K562 (cell line): ENCODE measurements around the gene DARS1. TPM values are rescaled to one million over a fixed set of nuclear protein-coding genes. Genes with fewer than 3 reads are reported as not detected.

Experiments
- ATAC-seq: fragments of 200-7000 bp; cut with Tn5 transposase; 3 replicates; pipeline ENCODE4 v1.9.1; 2020; ENCODE audit warnings: moderate library complexity
- BruUV-seq: library from RNA; stranded (reverse); fragments of 400-500 nt; replicated peaks from 2 replicates; lab custom pipeline; 2021; lab: Mats Ljungman, UMichigan
- CTCF ChIA-PET: fragments of 300-600 bp; formaldehyde crosslinking; extraction: SDS; loops from one replicate; lab custom pipeline; 2021; ENCODE audit warnings: low intra/inter-chr PET ratio; lab: Yijun Ruan, JAX
- POLR2A ChIA-PET: fragments of 300-600, 350-650 bp; sonication (Branson Sonifier 250); formaldehyde crosslinking; extraction: SDS; loops from one replicate; lab custom pipeline; 2021; ENCODE audit warnings: antibody characterized with exemption, inconsistent platforms; lab: Yijun Ruan, JAX
- DNase-seq, 4 experiments: peaks; one replicate each; pipeline versions ENCODE4 v3.0.0 to v3.0.0-alpha.2; 2011 to 2018; ENCODE audit warnings: low spot score in 3 of 4, mixed read lengths in 3 of 4; ENCODE audit errors: extremely low read depth in 1 of 4
- FAIRE-seq: peaks from 2 replicates; lab custom pipeline; 2011; peaks lifted over from hg19 to GRCh38; lab: Jason Lieb, UNC
- H2AFZ ChIP-seq: 2 replicates; pipeline ENCODE4 v1.6.0; 2011; ENCODE audit warnings: low read depth, low read length, control low read depth, inconsistent platforms
- H3K27ac ChIP-seq: fragments of 200-600 bp; 3 replicates; pipeline ENCODE4 v1.8.0; 2011; ENCODE audit warnings: low read depth, mild to moderate bottlenecking, control low read depth, inconsistent platforms, low read length, moderate library complexity, mixed read lengths; ENCODE audit errors: extremely low read depth
- H3K27me3 ChIP-seq, 2 experiments: fragments of 300-600 bp in 1 of 2; 2 replicates in 1 of 2; 3 replicates in 1 of 2; pipeline versions ENCODE4 v1.6.0 to v1.8.0; 2011; ENCODE audit warnings: inconsistent platforms in 2 of 2, low read length in 2 of 2, mild to moderate bottlenecking in 1 of 2, mixed read lengths in 1 of 2, moderate library complexity in 1 of 2; ENCODE audit not compliant: control insufficient read depth in 2 of 2, insufficient read depth in 2 of 2
- H3K36me3 ChIP-seq: fragments of 300-600 bp; 3 replicates; pipeline ENCODE4 v1.8.0; 2011; ENCODE audit warnings: mild to moderate bottlenecking, low read length, inconsistent platforms; ENCODE audit not compliant: control insufficient read depth, insufficient read depth
- H3K4me1 ChIP-seq, 2 experiments: fragments of 200-600 bp in 1 of 2; replicated peaks in 1 of 2; 2 replicates in 1 of 2; 3 replicates in 1 of 2; pipeline versions ENCODE4 v1.5.1 to v1.8.0; 2011; ENCODE audit warnings: inconsistent platforms in 2 of 2, low read length in 2 of 2, mild to moderate bottlenecking in 1 of 2, mixed read lengths in 1 of 2, moderate library complexity in 1 of 2; ENCODE audit not compliant: control insufficient read depth in 2 of 2, insufficient read depth in 2 of 2
- H3K4me2 ChIP-seq: 2 replicates; pipeline ENCODE4 v1.6.1; 2011; ENCODE audit warnings: low read length, control low read depth, inconsistent platforms, mixed read lengths; ENCODE audit not compliant: insufficient read depth
- H3K4me3 ChIP-seq: fragments of 200-600 bp; sonication (generic), shearing (Covaris generic); 2 replicates; pipeline ENCODE4 v1.5.1; 2016; ENCODE audit warnings: control low read depth, inconsistent platforms
- H3K79me2 ChIP-seq: fragments of 200-600 bp; 3 replicates; pipeline ENCODE4 v1.8.0; 2011; ENCODE audit warnings: low read length, inconsistent platforms; ENCODE audit not compliant: control insufficient read depth, insufficient read depth
- H3K9ac ChIP-seq, 2 experiments: 2 replicates each; pipeline versions ENCODE4 v1.6.0 to v1.6.1; 2011; ENCODE audit warnings: low read depth in 2 of 2, low read length in 2 of 2, control low read depth in 1 of 2, inconsistent platforms in 1 of 2, mild to moderate bottlenecking in 1 of 2, mixed read lengths in 1 of 2; ENCODE audit not compliant: insufficient read depth in 1 of 2
- H3K9me1 ChIP-seq: one replicate; pipeline ENCODE4 v1.6.0; 2011; ENCODE audit warnings: inconsistent platforms, mild to moderate bottlenecking, low read length, moderate library complexity; ENCODE audit not compliant: control insufficient read depth, insufficient read depth
- H3K9me3 ChIP-seq: replicated peaks from 2 replicates; pipeline ENCODE4 v1.5.1; 2011; ENCODE audit warnings: low read depth, low read length, inconsistent platforms; ENCODE audit not compliant: control insufficient read depth, insufficient read depth
- H4K20me1 ChIP-seq: replicated peaks from 2 replicates; pipeline ENCODE4 v1.6.1; 2011; ENCODE audit warnings: low read length, inconsistent platforms, mixed read lengths; ENCODE audit not compliant: control insufficient read depth, insufficient read depth
- ARID1B ChIP-seq: fragments of 450-650 bp; IDR thresholded peaks from 2 replicates; pipeline ENCODE4 v1.6.1; 2016; ENCODE audit warnings: antibody characterized with exemption, mild to moderate bottlenecking, inconsistent platforms
- BACH1 ChIP-seq: fragments of 200-800 bp; sonication (Bioruptor generic); IDR thresholded peaks from 2 replicates; pipeline ENCODE4 v1.6.1; 2016; ENCODE audit warnings: missing genetic modification characterization, missing compliant biosample characterization
- C11orf30 ChIP-seq: fragments of 450-650 bp; IDR thresholded peaks from 2 replicates; pipeline ENCODE4 v1.6.1; 2016; ENCODE audit warnings: low read depth, mild to moderate bottlenecking
- FOSL1 ChIP-seq: fragments of 200-800 bp; sonication (Bioruptor generic); conservative IDR thresholded peaks from 2 replicates; pipeline ENCODE4 v1.6.1; 2016; ENCODE audit warnings: missing genetic modification characterization, missing compliant biosample characterization
- HLTF ChIP-seq: fragments of 450-650 bp; IDR thresholded peaks from 2 replicates; pipeline ENCODE4 v1.6.1; 2016
- MAFF ChIP-seq: IDR thresholded peaks from 2 replicates; pipeline ENCODE4 v1.6.1; 2012; ENCODE audit warnings: low read length, improper control_type of control experiment
- MAFG ChIP-seq: fragments of 450-650 bp; conservative IDR thresholded peaks from 2 replicates; pipeline ENCODE4 v1.6.1; 2016; ENCODE audit warnings: missing genetic modification characterization, missing compliant biosample characterization
- MAFK ChIP-seq: IDR thresholded peaks from 2 replicates; pipeline ENCODE4 v1.6.1; 2011; ENCODE audit warnings: low read length, improper control_type of control experiment
- NFE2 ChIP-seq: IDR thresholded peaks from 2 replicates; pipeline ENCODE4 v1.6.1; 2014; ENCODE audit warnings: antibody characterized with exemption, low read depth
- ZFP36 ChIP-seq: fragments of 150-350 bp; IDR thresholded peaks from 2 replicates; pipeline ENCODE4 v1.6.1; 2018; ENCODE audit warnings: low read length, low read depth; ENCODE audit not compliant: partially characterized antibody
- ZNF316 ChIP-seq: fragments of 450-650 bp; IDR thresholded peaks from 2 replicates; pipeline ENCODE4 v1.6.1; 2016
- WGBS: fragments of 100-300 bp; shearing (Covaris generic); methylation state at CpG from one replicate; pipeline ENCODE4 v1.1.6; 2016; ENCODE audit warnings: low coverage, mixed read lengths; ENCODE audit not compliant: insufficient coverage; ENCODE audit errors: missing lambda C conversion rate; 5-methylcytosine and 5-hydroxymethylcytosine counted together
- in situ Hi-C: fragments of 300-500 bp; cut with MboI; formaldehyde crosslinking; loops from 4 replicates; pipeline ENCODE4 v1.15.0; 2018; ENCODE audit warnings: inconsistent platforms, mixed read lengths
- intact Hi-C: fragments of 100-400 bp; cut with micrococcal nuclease; formaldehyde crosslinking; loops from 2 replicates; pipeline ENCODE4 v1.14.2; 2022
- polyA plus RNA-seq, 8 experiments: library from polyadenylated mRNA; depleted of rRNA in 4 of 8; stranded (reverse) in 5 of 8; unstranded in 3 of 8; fragments of >200 nt; fragmentation: Nextera tagmentation in 2 of 8; fragmentation: Illumina TruSeq in 1 of 8; extraction: Ambion mirVana in 2 of 8; extraction: Trizol in 1 of 8; gene quantifications; 2 replicates each; pipeline versions ENCODE4 v1.2.1 to v1.2.3, GENCODE V29; 2011 to 2014; ENCODE audit warnings: inconsistent platforms in 1 of 8, missing spikeins in 1 of 8
- total RNA-seq, 7 experiments: library from RNA; depleted of rRNA in 6 of 7; stranded (reverse); fragments of >200 nt in 6 of 7; fragmentation: Illumina TruSeq in 2 of 7; extraction: Trizol in 2 of 7; gene quantifications; 2 replicates each; pipeline versions ENCODE4 v1.2.1 to v1.2.3, GENCODE V29; 2011 to 2021; ENCODE audit warnings: low replicate concordance in 1 of 7
- TF ChIP-seq, protein P1 (sequence below): IDR thresholded peaks from 2 replicates; pipeline ENCODE4 v1.6.1; 2016; ENCODE audit warnings: missing genetic modification characterization, missing compliant biosample characterization

DARS1 gene
- total and polyA plus RNA-seq, 9 of the 15 experiments (the other 6 are each of a cell fraction or from before 2014, with no cell fraction given) = 91.5 to 239 (median 98.0) TPM

DNA sequence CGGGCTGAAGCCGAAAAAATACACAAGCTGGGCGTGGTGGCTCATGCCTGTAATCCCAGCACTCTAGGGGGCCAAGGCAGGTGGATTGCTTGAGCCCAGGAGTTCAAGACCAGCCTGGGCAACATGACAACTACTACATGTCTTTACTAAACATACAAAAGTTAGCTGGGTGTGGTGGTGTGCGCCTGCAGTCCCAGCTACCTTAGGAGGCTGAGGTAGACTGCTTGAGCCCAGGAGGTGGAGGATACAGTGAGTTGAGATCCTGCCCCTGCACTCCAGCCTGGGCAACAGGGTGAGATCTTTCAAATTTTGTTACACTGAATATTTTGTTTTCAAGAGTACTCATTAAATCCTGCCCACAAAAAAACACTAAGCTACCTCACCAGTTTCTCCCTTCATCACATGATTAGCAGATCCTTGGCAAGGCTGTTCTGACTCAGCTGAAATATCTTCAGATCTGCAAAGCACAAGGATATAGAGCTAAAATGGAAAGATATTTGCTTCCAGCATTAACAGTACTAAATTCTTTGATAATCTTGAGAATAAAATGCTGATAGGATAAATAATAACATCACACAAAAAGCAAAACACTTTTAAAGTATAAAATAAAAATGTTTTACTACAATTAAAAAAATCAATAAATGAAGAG lies 81.0 kb downstream of the DARS1 start:
- H3K27ac ChIP-seq = no peak overlapping the region
- DNase-seq = peak in 1 of 4 experiments; percentile 21
- TF ChIP-seq MAFF (peak; percentile 1; the same call in 1 of the 2 replicates), ARID1B (peak; percentile 18; the same call in 1 of the 2 replicates), ZNF316 (peak; percentile 82), C11orf30 (peak; percentile 79), FOSL1 (tag) (peak; percentile 56; the same call in 1 of the 2 replicates), NFE2 (peak; percentile 51), HLTF (no peak), MAFK (peak; percentile 43), ZFP36 (no peak), BACH1 (tag) (peak; percentile 55; the same call in 1 of the 2 replicates), MAFG (tag) (peak; percentile 74)
- TF ChIP-seq, protein P1, sequence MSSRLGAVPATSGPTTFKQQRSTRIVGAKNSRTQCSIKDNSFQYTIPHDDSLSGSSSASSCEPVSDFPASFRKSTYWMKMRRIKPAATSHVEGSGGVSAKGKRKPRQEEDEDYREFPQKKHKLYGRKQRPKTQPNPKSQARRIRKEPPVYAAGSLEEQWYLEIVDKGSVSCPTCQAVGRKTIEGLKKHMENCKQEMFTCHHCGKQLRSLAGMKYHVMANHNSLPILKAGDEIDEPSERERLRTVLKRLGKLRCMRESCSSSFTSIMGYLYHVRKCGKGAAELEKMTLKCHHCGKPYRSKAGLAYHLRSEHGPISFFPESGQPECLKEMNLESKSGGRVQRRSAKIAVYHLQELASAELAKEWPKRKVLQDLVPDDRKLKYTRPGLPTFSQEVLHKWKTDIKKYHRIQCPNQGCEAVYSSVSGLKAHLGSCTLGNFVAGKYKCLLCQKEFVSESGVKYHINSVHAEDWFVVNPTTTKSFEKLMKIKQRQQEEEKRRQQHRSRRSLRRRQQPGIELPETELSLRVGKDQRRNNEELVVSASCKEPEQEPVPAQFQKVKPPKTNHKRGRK = no peak
- H3K4me2 ChIP-seq = no peak overlapping the region
- no peak overlapping the region for H3K4me3 ChIP-seq
- FAIRE-seq = no peak
- ChIA-PET POLR2A (interaction anchor here (0.6 to 3.8 kb wide), 4 partner anchors 9 to 490 kb away, joined by 3 to 17 read pairs (median 5); no protein-coding TSS in a partner anchor), CTCF (no interaction called here)
- WGBS = 83% methylated on average over 4 of the region's 4 CpGs
- ATAC-seq = peak; percentile 63
- H3K9me3 ChIP-seq = no peaks in the 10 kb centered on the region
- H3K4me1 ChIP-seq = peaks cover 0 to 9% of the 10 kb centered on the region in 2 experiments; a peak in 3 of 5 replicates
- H4K20me1 ChIP-seq = no peaks in the 10 kb centered on the region
- in situ Hi-C loops (no loop called here), intact Hi-C loops (no loop called here)
- BruUV-seq = no TSS peak
- no peak overlapping the region for H3K9ac ChIP-seq
- H3K9me1 ChIP-seq = no peaks in the 10 kb centered on the region
- H3K27me3 ChIP-seq = no peaks in the 10 kb centered on the region
- H3K36me3 ChIP-seq = peaks cover 24% of the 10 kb centered on the region; the same call in 2 of the 3 replicates
- no peaks in the 10 kb centered on the region for H3K79me2 ChIP-seq
- no peak overlapping the region for H2AFZ ChIP-seq
